Measurements from ENCODE around the gene CAMK2A. TPM values are rescaled to one million over a fixed set of nuclear protein-coding genes. Genes with fewer than 3 reads are reported as not detected.

The CAMK2A gene
- total and polyA plus RNA-seq, 2 donors (not counting 3 experiments of a cell fraction or from before 2014, with no cell fraction given) = not detected

DNA sequence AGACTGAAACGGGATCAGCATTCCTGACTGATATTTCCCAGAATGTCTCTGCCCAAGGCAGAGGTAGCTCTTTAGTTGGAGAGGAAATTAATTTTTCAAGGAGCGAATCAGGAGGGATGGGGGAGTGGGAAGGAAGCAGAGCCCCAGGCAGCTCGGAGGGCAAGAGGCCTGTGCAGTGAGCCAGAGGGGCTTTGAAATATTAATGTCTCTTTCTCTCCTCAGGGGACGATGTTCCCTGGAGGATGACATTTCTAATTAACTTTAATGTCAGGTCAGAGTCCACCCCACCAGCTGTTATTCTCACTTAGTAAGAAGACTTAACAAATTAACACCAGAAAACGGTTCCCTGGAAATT lies 54.1 kb downstream of the CAMK2A start:
- H3K4me1 ChIP-seq (ENCODE audit: control insufficient read depth, extremely low read depth, insufficient read depth, low read length) = no peaks in the 10 kb centered on the region
- H3K79me2 ChIP-seq (ENCODE audit: control insufficient read depth, insufficient read depth, low read length) = no peaks in the 10 kb centered on the region
- ChIA-PET POLR2A (no interaction called here), CTCF (interaction anchor here (1.4 to 1.7 kb wide), 3 partner anchors 8 to 17 kb away, joined by 3 to 7 read pairs (median 4); no protein-coding TSS in a partner anchor)
- H3K36me3 ChIP-seq (ENCODE audit: control insufficient read depth in 2 of 2, extremely low read depth in 1 of 2, insufficient read depth in 2 of 2, low read length in 2 of 2) = no peaks in the 10 kb centered on the region
- H2AFZ ChIP-seq (ENCODE audit: low read depth, low read length) = no peak overlapping the region
- intact Hi-C loops (cut with micrococcal nuclease) = no loop called here
- dilution Hi-C loops (cut with MboI; ENCODE audit: extremely low pct_ligation_motif_present, low sequenced_read_pairs) = no loop called here
- no peak for TF ChIP-seq FOS (IDR thresholded peaks at IDR 0.05; ENCODE audit: borderline replicate concordance, insufficient read depth, low read length)
- no peak for TF ChIP-seq EZH2 (IDR thresholded peaks at IDR 0.05; ENCODE audit: borderline replicate concordance, low read depth, low read length, severe bottlenecking)
- TF ChIP-seq, protein P1, sequence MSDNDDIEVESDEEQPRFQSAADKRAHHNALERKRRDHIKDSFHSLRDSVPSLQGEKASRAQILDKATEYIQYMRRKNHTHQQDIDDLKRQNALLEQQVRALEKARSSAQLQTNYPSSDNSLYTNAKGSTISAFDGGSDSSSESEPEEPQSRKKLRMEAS (IDR thresholded peaks at IDR 0.05; ENCODE audit: insufficient read depth, insufficient read length) = no peak
- TF ChIP-seq, protein P2, sequence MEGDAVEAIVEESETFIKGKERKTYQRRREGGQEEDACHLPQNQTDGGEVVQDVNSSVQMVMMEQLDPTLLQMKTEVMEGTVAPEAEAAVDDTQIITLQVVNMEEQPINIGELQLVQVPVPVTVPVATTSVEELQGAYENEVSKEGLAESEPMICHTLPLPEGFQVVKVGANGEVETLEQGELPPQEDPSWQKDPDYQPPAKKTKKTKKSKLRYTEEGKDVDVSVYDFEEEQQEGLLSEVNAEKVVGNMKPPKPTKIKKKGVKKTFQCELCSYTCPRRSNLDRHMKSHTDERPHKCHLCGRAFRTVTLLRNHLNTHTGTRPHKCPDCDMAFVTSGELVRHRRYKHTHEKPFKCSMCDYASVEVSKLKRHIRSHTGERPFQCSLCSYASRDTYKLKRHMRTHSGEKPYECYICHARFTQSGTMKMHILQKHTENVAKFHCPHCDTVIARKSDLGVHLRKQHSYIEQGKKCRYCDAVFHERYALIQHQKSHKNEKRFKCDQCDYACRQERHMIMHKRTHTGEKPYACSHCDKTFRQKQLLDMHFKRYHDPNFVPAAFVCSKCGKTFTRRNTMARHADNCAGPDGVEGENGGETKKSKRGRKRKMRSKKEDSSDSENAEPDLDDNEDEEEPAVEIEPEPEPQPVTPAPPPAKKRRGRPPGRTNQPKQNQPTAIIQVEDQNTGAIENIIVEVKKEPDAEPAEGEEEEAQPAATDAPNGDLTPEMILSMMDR (IDR thresholded peaks at IDR 0.05; ENCODE audit: extremely low read depth in 1 of 2, insufficient read depth in 1 of 2, low read depth in 1 of 2, low read length in 2 of 2) = no peak
- TF ChIP-seq JUN (IDR thresholded peaks at IDR 0.05; ENCODE audit: borderline replicate concordance, insufficient read depth, insufficient read length, low read depth) = no peak
- no peak overlapping the region for H3K9ac ChIP-seq (replicated peaks; ENCODE audit: extremely low read depth, insufficient read depth, low read length)
- no peak for DNase-seq (ENCODE audit: low read depth, low spot score)
- H3K27ac ChIP-seq (ENCODE audit: insufficient read depth, low read depth, low read length) = no peak overlapping the region
- no peaks in the 10 kb centered on the region for H3K9me3 ChIP-seq (replicated peaks; ENCODE audit: control insufficient read depth, insufficient read depth, low read length)
- H3K4me3 ChIP-seq (replicated peaks in 1 of 3; ENCODE audit: insufficient read depth in 1 of 3, low read depth in 1 of 3, low read length in 3 of 3) = no peak overlapping the region
- H3K27me3 ChIP-seq (ENCODE audit: control insufficient read depth in 2 of 2, insufficient read depth in 2 of 2, low read length in 2 of 2) = peaks cover 0 to 2% of the 10 kb centered on the region in 2 experiments
- peaks cover 2% of the 10 kb centered on the region for H3K9me1 ChIP-seq (replicated peaks; ENCODE audit: control insufficient read depth, extremely low read depth, insufficient read depth, low read length)
- BruUV-seq (replicated peaks) = no TSS peak
- H3K4me2 ChIP-seq (ENCODE audit: insufficient read depth, low read length) = no peak overlapping the region
- H4K20me1 ChIP-seq (replicated peaks; ENCODE audit: control insufficient read depth, extremely low read depth, insufficient read depth, low read length) = no peaks in the 10 kb centered on the region
- FAIRE-seq = no peak

Data from endothelial cell of umbilical vein (primary cell).